Measurements from ENCODE around the gene DENND1A.

DNA sequence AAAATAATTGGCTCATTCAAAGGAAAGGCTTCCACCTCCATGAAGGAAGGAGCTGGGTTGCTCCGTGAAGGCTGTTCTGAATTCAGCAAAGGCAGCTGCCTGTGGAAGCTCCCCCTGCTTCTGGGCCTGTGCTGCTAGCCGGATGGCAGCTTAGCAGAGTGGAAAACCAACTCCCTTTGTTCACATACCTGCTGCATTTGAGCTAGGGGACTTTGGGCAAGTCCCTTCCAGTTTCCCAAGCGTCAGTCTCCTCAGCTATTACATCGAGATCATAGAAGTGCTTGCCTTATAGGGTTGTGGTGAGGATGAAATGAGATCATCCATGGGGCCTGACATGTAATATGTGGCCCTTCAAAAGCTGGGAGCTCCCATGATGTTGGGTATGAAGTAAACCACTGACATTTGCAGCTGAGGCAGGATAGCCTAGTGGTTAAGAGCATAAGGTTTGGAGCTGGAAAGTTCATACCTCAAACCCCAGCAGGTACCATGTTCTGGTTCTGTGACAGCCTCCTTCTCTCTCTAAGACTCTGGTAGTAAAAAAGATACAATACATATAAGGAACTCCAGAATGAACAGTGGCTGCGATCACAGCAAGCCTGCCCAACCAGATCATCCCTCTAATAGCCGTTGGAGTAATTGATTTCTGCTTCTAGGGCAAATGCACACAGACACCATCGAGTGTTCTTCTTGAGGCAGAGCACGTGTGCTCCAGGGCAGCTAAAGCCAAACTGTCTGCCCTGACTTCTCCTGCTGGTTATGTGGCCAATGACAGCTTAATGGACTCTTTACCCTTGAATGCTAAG lies 11.0 kb upstream of the DENND1A start:
- TF ChIP-seq, protein P1, sequence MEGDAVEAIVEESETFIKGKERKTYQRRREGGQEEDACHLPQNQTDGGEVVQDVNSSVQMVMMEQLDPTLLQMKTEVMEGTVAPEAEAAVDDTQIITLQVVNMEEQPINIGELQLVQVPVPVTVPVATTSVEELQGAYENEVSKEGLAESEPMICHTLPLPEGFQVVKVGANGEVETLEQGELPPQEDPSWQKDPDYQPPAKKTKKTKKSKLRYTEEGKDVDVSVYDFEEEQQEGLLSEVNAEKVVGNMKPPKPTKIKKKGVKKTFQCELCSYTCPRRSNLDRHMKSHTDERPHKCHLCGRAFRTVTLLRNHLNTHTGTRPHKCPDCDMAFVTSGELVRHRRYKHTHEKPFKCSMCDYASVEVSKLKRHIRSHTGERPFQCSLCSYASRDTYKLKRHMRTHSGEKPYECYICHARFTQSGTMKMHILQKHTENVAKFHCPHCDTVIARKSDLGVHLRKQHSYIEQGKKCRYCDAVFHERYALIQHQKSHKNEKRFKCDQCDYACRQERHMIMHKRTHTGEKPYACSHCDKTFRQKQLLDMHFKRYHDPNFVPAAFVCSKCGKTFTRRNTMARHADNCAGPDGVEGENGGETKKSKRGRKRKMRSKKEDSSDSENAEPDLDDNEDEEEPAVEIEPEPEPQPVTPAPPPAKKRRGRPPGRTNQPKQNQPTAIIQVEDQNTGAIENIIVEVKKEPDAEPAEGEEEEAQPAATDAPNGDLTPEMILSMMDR (IDR thresholded peaks at IDR 0.05): no peak
- no peak for TF ChIP-seq POLR2A (IDR thresholded peaks at IDR 0.05)

Measured in right lobe of liver (tissue), 4 donors.